Epithelial cell of proximal tubule (primary cell): ENCODE data around the gene CCSER1. TPM values are rescaled to one million over a fixed set of nuclear protein-coding genes. Genes with fewer than 3 reads are reported as not detected.

ENCODE experiments used
- DNase-seq: peaks from one replicate; pipeline ENCODE4 v3.0.0-alpha.2; 2011; ENCODE audit warnings: low read depth
- H3K4me3 ChIP-seq: 2 replicates; pipeline ENCODE4 v1.5.1; 2011; ENCODE audit warnings: low read depth, mild to moderate bottlenecking, low read length
- CTCF ChIP-seq: conservative IDR thresholded peaks from 2 replicates; pipeline ENCODE4 v1.5.1; 2012; ENCODE audit warnings: low read depth, mild to moderate bottlenecking, low read length
- total RNA-seq: library from RNA; depleted of rRNA; stranded (reverse); fragments of >200 nt; gene quantifications from 2 replicates; pipeline ENCODE4 v1.2.3, GENCODE V29; 2015

Gene CCSER1
- total RNA-seq, 1 donor from 2014 or later = not detected

- no peak overlapping the region for H3K4me3 ChIP-seq
- TF ChIP-seq CTCF = no peak
- no peak for DNase-seq
These were observed 2.9 kb upstream of the CCSER1 start for GRCh38 chr4:90124276-90124675.

GRCh38 chr4:90126805-90127204, 389 bp upstream of the CCSER1 start:
- DNase-seq = no peak
- TF ChIP-seq CTCF = no peak
- H3K4me3 ChIP-seq = peak overlapping the region; percentile 61

GRCh38 chr4:90127706-90128345, 632 bp downstream of the CCSER1 start:
- H3K4me3 ChIP-seq = peak overlapping the region; percentile 61
- DNase-seq = no peak
- TF ChIP-seq CTCF = no peak

GRCh38 chr4:90128961-90129495, 1.8 kb downstream of the CCSER1 start:
- H3K4me3 ChIP-seq = peak overlapping the region; percentile 61
- DNase-seq = no peak
- no peak for TF ChIP-seq CTCF

- TF ChIP-seq CTCF = no peak
- no peak for DNase-seq
- H3K4me3 ChIP-seq = no peak overlapping the region
These were observed 2.9 kb downstream of the CCSER1 start for GRCh38 chr4:90130076-90130475.

- no peak overlapping the region for H3K4me3 ChIP-seq
- no peak for TF ChIP-seq CTCF
- no peak for DNase-seq
These were observed 10.4 kb downstream of the CCSER1 start for GRCh38 chr4:90137555-90137954.

GRCh38 chr4:90142081-90142480, 14.9 kb downstream of the CCSER1 start:
- H3K4me3 ChIP-seq = no peak overlapping the region
- TF ChIP-seq CTCF = no peak
- DNase-seq = no peak
